H9 (cell line): ENCODE data around the gene SIRT6. TPM values are rescaled to one million over a fixed set of nuclear protein-coding genes. Genes with fewer than 3 reads are reported as not detected.
"Not testable (repeated sequence)": the region's sequence is repeated elsewhere in the genome, so short reads cannot be mapped to it uniquely, and the experiment has no call there.

ENCODE experiments used
- DNase-seq: peaks from one replicate; pipeline ENCODE4 v3.0.0-alpha.2; 2017
- H2AFZ ChIP-seq: one replicate; pipeline ENCODE4 v1.6.1; 2013; ENCODE audit warnings: mild to moderate bottlenecking, low read length, control low read depth, moderate library complexity
- H2AK5ac ChIP-seq: 2 replicates; pipeline ENCODE4 v1.6.1; 2013; ENCODE audit warnings: low read length, control low read depth, mixed read lengths; ENCODE audit not compliant: insufficient read length
- H2BK120ac ChIP-seq: one replicate; pipeline ENCODE4 v1.6.1; 2013; ENCODE audit warnings: low read depth, mild to moderate bottlenecking, low read length, control low read depth, inconsistent platforms; ENCODE audit not compliant: poor library complexity, severe bottlenecking
- H2BK12ac ChIP-seq: 2 replicates; pipeline ENCODE4 v1.6.1; 2013; ENCODE audit warnings: low read length, control low read depth, mixed read lengths, low read depth; ENCODE audit not compliant: insufficient read length
- H2BK15ac ChIP-seq: 2 replicates; pipeline ENCODE4 v1.6.1; 2013; ENCODE audit warnings: low read depth, low read length, control low read depth
- H2BK20ac ChIP-seq: one replicate; pipeline ENCODE4 v1.6.1; 2013; ENCODE audit warnings: low read depth, mild to moderate bottlenecking, low read length, control low read depth, inconsistent platforms; ENCODE audit not compliant: poor library complexity, severe bottlenecking
- H2BK5ac ChIP-seq: 2 replicates; pipeline ENCODE4 v1.6.1; 2013; ENCODE audit warnings: low read length, control low read depth, mixed read lengths; ENCODE audit not compliant: insufficient read length
- H3K14ac ChIP-seq: 2 replicates; pipeline ENCODE4 v1.6.1; 2013; ENCODE audit warnings: low read length, control low read depth; ENCODE audit not compliant: insufficient read depth
- H3K18ac ChIP-seq: 2 replicates; pipeline ENCODE4 v1.6.1; 2013; ENCODE audit warnings: low read depth, mild to moderate bottlenecking, mixed read lengths, low read length, control low read depth; ENCODE audit not compliant: insufficient read length
- H3K23ac ChIP-seq: 2 replicates; pipeline ENCODE4 v1.6.1; 2013; ENCODE audit warnings: low read length, control low read depth, mixed read lengths, low read depth; ENCODE audit not compliant: insufficient read length
- H3K23me2 ChIP-seq: 2 replicates; pipeline ENCODE4 v1.6.1; 2013; ENCODE audit warnings: low read depth, mild to moderate bottlenecking, mixed read lengths, low read length, control low read depth; ENCODE audit not compliant: insufficient read length, poor library complexity, severe bottlenecking
- H3K27ac ChIP-seq: 2 replicates; pipeline ENCODE4 v1.5.1; 2013; ENCODE audit warnings: low read length, control low read depth, mixed read lengths, low read depth; ENCODE audit not compliant: insufficient read length
- H3K27me3 ChIP-seq: 2 replicates; pipeline ENCODE4 v1.6.1; 2013; ENCODE audit warnings: low read length, control low read depth, inconsistent platforms; ENCODE audit not compliant: insufficient read depth
- H3K4ac ChIP-seq: 2 replicates; pipeline ENCODE4 v1.6.1; 2013; ENCODE audit warnings: low read depth, mild to moderate bottlenecking, control low read depth, inconsistent platforms, low read length, moderate library complexity
- H3K4me1 ChIP-seq: 2 replicates; pipeline ENCODE4 v1.6.1; 2013; ENCODE audit warnings: low read length, control low read depth, inconsistent platforms; ENCODE audit not compliant: insufficient read depth
- H3K4me2 ChIP-seq: 2 replicates; pipeline ENCODE4 v1.6.1; 2013; ENCODE audit warnings: low read length, control low read depth, mixed read lengths; ENCODE audit not compliant: insufficient read length, insufficient read depth
- H3K56ac ChIP-seq: 2 replicates; pipeline ENCODE4 v1.6.1; 2013; ENCODE audit warnings: low read depth, mild to moderate bottlenecking, mixed read lengths, low read length, control low read depth; ENCODE audit not compliant: insufficient read length
- H3K79me1 ChIP-seq: 2 replicates; pipeline ENCODE4 v1.6.1; 2013; ENCODE audit warnings: low read depth, mild to moderate bottlenecking, moderate library complexity, low read length, control low read depth, inconsistent platforms; ENCODE audit not compliant: insufficient read depth, poor library complexity, severe bottlenecking
- H3K79me2 ChIP-seq: 2 replicates; pipeline ENCODE4 v1.6.1; 2013; ENCODE audit warnings: low read length, control low read depth, inconsistent platforms; ENCODE audit not compliant: insufficient read depth
- H3K9ac ChIP-seq: 2 replicates; pipeline ENCODE4 v1.6.1; 2013; ENCODE audit warnings: low read length, control low read depth, mixed read lengths; ENCODE audit not compliant: insufficient read length; ENCODE audit errors: extremely low read depth
- H3K9me3 ChIP-seq: one replicate; pipeline ENCODE4 v1.6.1; 2013; ENCODE audit warnings: low read depth, low read length, inconsistent platforms; ENCODE audit not compliant: control insufficient read depth
- H3T11ph ChIP-seq: one replicate; pipeline ENCODE4 v1.6.1; 2013; ENCODE audit warnings: mild to moderate bottlenecking, low read length, control low read depth, inconsistent platforms
- H4K20me1 ChIP-seq: one replicate; pipeline ENCODE4 v1.6.1; 2013; ENCODE audit not compliant: control insufficient read depth, insufficient read length, insufficient read depth
- H4K5ac ChIP-seq: 2 replicates; pipeline ENCODE4 v1.6.1; 2013; ENCODE audit warnings: low read depth, mild to moderate bottlenecking, mixed read lengths, low read length, control low read depth; ENCODE audit not compliant: insufficient read length
- H4K8ac ChIP-seq: replicated peaks from 2 replicates; pipeline ENCODE4 v1.6.1; 2013; ENCODE audit warnings: low read length, control low read depth, mixed read lengths, low read depth; ENCODE audit not compliant: insufficient read length
- H4K91ac ChIP-seq: 2 replicates; pipeline ENCODE4 v1.6.1; 2013; ENCODE audit warnings: low read depth, mild to moderate bottlenecking, moderate library complexity, mixed read lengths, low read length, control low read depth; ENCODE audit not compliant: insufficient read length
- H3K27ac Mint-ChIP-seq, 3 experiments: 2 replicates in 2 of 3; 3 replicates in 1 of 3; pipeline ENCODE4 v1.8.0; 2020 to 2021; ENCODE audit warnings: mixed read lengths in 3 of 3, mild to moderate bottlenecking in 1 of 3, moderate library complexity in 1 of 3
- H3K27me3 Mint-ChIP-seq: 2 replicates; pipeline ENCODE4 v1.8.0; 2021; ENCODE audit warnings: low read depth, mild to moderate bottlenecking, moderate library complexity, mixed read lengths
- H3K36me3 Mint-ChIP-seq, 3 experiments: 2 replicates in 2 of 3; 3 replicates in 1 of 3; pipeline ENCODE4 v1.8.0; 2020 to 2021; ENCODE audit warnings: low read depth in 3 of 3, mixed read lengths in 3 of 3; ENCODE audit not compliant: insufficient read depth in 1 of 3
- H3K4me1 Mint-ChIP-seq, 2 experiments: 2 replicates each; pipeline ENCODE4 v1.8.0; 2020; ENCODE audit warnings: mixed read lengths in 2 of 2
- H3K4me3 Mint-ChIP-seq, 2 experiments: 2 replicates in 1 of 2; 3 replicates in 1 of 2; pipeline ENCODE4 v1.8.0; 2020 to 2021; ENCODE audit warnings: mild to moderate bottlenecking in 2 of 2, mixed read lengths in 2 of 2, moderate library complexity in 1 of 2
- H3K9me3 Mint-ChIP-seq, 2 experiments: 2 replicates in 1 of 2; 3 replicates in 1 of 2; pipeline ENCODE4 v1.8.0; 2020; ENCODE audit warnings: mild to moderate bottlenecking in 2 of 2, mixed read lengths in 2 of 2, moderate library complexity in 1 of 2
- WGBS: extraction: QIAGEN DNeasy Blood & Tissue Kit; methylation state at CpG from one replicate; pipeline ENCODE4 v1.1.7; 2013; ENCODE audit warnings: missing lambda C conversion rate, low lambda C conversion rate, mixed read lengths; ENCODE audit not compliant: insufficient read length; ENCODE audit errors: extremely low coverage; 5-methylcytosine and 5-hydroxymethylcytosine counted together
- total RNA-seq: library from RNA; stranded (reverse); gene quantifications from 2 replicates; pipeline ENCODE4 v1.2.1, GENCODE V29; 2021
- TF ChIP-seq, protein P1 (sequence below): fragments of 200-600 bp; sonication (generic); conservative IDR thresholded peaks from 3 replicates; pipeline ENCODE4 v1.8.0; 2021; ENCODE audit warnings: antibody characterized with exemption, mild to moderate bottlenecking

SIRT6 gene
- total RNA-seq, 1 experiment from 2014 or later: 24.9 TPM

DNA sequence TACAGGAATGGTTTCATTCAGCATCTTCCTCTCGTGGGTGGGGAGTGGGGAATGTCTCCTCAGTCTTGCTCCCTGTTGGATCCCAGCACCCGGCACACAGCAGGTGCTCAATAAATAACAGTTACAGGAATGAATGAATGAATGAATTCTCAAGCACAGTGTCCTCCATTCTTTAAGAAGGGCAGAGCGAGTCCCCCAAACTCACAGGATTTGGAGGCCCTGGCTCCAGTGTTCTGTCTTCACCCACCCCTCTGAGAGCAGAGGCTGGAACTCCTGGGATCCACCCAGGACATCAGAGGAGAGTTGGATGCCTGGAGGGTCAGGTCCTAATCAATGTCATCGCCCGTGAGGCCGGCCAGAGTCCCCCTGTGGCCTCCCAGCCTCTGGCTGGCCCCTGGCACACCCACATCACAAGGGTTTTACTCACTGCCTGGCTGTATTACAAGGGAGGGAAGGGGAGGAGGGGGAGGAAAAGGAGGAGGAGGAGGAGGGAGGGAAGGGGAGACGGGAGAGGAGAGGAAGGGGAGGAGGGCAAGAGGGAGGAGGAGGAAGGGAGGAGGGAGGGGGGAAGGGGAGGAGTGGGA, 37.6 kb downstream of the SIRT6 start:
- no peaks in the 10 kb centered on the region for H3K79me2 ChIP-seq
- H3K18ac ChIP-seq: no peak overlapping the region
- H3K4me2 ChIP-seq: no peak overlapping the region
- no peak overlapping the region for H2BK5ac ChIP-seq
- H3T11ph ChIP-seq: no peak overlapping the region
- H3K79me1 ChIP-seq: no peaks in the 10 kb centered on the region
- no peak overlapping the region for H2AFZ ChIP-seq
- WGBS: no CpG with 5 or more reads among the region's 7 CpGs
- TF ChIP-seq, protein P1, sequence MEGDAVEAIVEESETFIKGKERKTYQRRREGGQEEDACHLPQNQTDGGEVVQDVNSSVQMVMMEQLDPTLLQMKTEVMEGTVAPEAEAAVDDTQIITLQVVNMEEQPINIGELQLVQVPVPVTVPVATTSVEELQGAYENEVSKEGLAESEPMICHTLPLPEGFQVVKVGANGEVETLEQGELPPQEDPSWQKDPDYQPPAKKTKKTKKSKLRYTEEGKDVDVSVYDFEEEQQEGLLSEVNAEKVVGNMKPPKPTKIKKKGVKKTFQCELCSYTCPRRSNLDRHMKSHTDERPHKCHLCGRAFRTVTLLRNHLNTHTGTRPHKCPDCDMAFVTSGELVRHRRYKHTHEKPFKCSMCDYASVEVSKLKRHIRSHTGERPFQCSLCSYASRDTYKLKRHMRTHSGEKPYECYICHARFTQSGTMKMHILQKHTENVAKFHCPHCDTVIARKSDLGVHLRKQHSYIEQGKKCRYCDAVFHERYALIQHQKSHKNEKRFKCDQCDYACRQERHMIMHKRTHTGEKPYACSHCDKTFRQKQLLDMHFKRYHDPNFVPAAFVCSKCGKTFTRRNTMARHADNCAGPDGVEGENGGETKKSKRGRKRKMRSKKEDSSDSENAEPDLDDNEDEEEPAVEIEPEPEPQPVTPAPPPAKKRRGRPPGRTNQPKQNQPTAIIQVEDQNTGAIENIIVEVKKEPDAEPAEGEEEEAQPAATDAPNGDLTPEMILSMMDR: no peak
- H2BK12ac ChIP-seq: no peak overlapping the region
- H3K4me3 Mint-ChIP-seq: no peak overlapping the region
- no peak overlapping the region for H4K91ac ChIP-seq
- H2BK15ac ChIP-seq: no peak overlapping the region
- no peaks in the 10 kb centered on the region for H3K23me2 ChIP-seq
- no peak overlapping the region for H4K5ac ChIP-seq
- H3K27me3 Mint-ChIP-seq: peaks cover 46% of the 10 kb centered on the region
- no peaks in the 10 kb centered on the region for H3K9me3 ChIP-seq
- H2BK20ac ChIP-seq: no peak overlapping the region
- no peak overlapping the region for H3K14ac ChIP-seq
- no peak overlapping the region for H3K9ac ChIP-seq
- DNase-seq: no peak
- H2BK120ac ChIP-seq: no peak overlapping the region
- H3K27me3 ChIP-seq: no peaks in the 10 kb centered on the region
- H3K23ac ChIP-seq: no peak overlapping the region
- no peaks in the 10 kb centered on the region; the same call in 1 of the 2 replicates for H3K4me1 ChIP-seq
- peaks cover 1 to 6% of the 10 kb centered on the region in 2 experiments; a peak in 3 of 4 replicates for H3K4me1 Mint-ChIP-seq
- H2AK5ac ChIP-seq: no peak overlapping the region
- H3K9me3 Mint-ChIP-seq: no peaks in the 10 kb centered on the region; a peak in 1 of 5 replicates
- no peak overlapping the region for H3K27ac Mint-ChIP-seq
- H3K36me3 Mint-ChIP-seq: no peaks in the 10 kb centered on the region
- H3K56ac ChIP-seq: no peak overlapping the region
- no peaks in the 10 kb centered on the region for H4K20me1 ChIP-seq
- no peak overlapping the region for H3K27ac ChIP-seq
- H4K8ac ChIP-seq: no peak overlapping the region
- no peak overlapping the region for H3K4ac ChIP-seq

DNA sequence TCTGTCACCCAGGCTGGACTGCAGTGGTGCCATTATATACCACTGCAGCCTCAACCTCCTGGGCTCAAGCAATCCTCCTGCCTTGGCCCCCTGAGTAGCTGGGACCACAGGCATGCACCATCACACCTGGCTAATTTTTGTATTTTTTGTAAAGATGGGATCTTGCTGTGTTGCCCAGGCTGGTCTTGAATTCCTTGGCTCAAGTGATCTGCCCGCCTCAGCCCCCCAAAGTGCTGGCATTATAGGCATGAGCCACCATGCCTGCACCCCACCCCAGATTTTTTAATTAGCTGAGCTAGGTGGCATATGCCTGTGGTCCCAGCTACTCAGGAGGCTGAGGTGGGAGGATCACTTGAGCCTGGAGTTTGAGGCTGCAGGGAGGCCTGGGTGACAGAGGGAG, 39.4 kb downstream of the SIRT6 start:
- no CpG with 5 or more reads among the region's 1 CpG for WGBS

More for the DNA sequence above, 39.4 kb downstream of the SIRT6 start:
- not testable (repeated sequence) for H4K20me1 ChIP-seq, H3K56ac ChIP-seq, H4K5ac ChIP-seq, H3K9me3 Mint-ChIP-seq, H3K79me1 ChIP-seq, H3K27ac ChIP-seq, H2BK20ac ChIP-seq, H3T11ph ChIP-seq, H3K9me3 ChIP-seq, H3K4me3 Mint-ChIP-seq, H3K27me3 ChIP-seq, H3K23ac ChIP-seq, H3K27ac Mint-ChIP-seq, H3K79me2 ChIP-seq, H3K4me1 ChIP-seq, H2AK5ac ChIP-seq, H4K8ac ChIP-seq, H3K18ac ChIP-seq, H3K9ac ChIP-seq, H2BK5ac ChIP-seq, H2AFZ ChIP-seq, H2BK12ac ChIP-seq, H2BK120ac ChIP-seq, H4K91ac ChIP-seq, H3K4me1 Mint-ChIP-seq, DNase-seq, H3K4me2 ChIP-seq, H3K36me3 Mint-ChIP-seq, H3K23me2 ChIP-seq, H3K4ac ChIP-seq, H3K14ac ChIP-seq, H2BK15ac ChIP-seq
- peaks cover 34% of the 10 kb centered on the region for H3K27me3 Mint-ChIP-seq
